Endothelial cell of umbilical vein (primary cell): Measurements from ENCODE around the gene GRID2. TPM values are rescaled to one million over a fixed set of nuclear protein-coding genes. Genes with fewer than 3 reads are reported as not detected.

Experiments used
- BruUV-seq: library from RNA; stranded (reverse); fragments of 400-500 nt; replicated peaks from 2 replicates; lab custom pipeline; 2021; lab: Mats Ljungman, UMichigan
- CTCF ChIA-PET: fragments of 300-600, 350-600 bp; sonication (Branson Sonifier 250); formaldehyde crosslinking; loops from one replicate; lab custom pipeline; 2021; ENCODE audit warnings: antibody characterized with exemption, inconsistent platforms; lab: Charles Lee
- POLR2A ChIA-PET: fragments of 300-600, 350-600 bp; sonication (Branson Sonifier 250); formaldehyde crosslinking; loops from one replicate; lab custom pipeline; 2021; ENCODE audit warnings: antibody characterized with exemption, inconsistent platforms; lab: Charles Lee
- DNase-seq: peaks from one replicate; pipeline ENCODE4 v3.0.0-alpha.2; 2011; ENCODE audit warnings: low read depth, low spot score
- FAIRE-seq: peaks from 2 replicates; lab custom pipeline; 2011; peaks lifted over from hg19 to GRCh38; lab: Jason Lieb, UNC
- H2AFZ ChIP-seq: 2 replicates; pipeline ENCODE4 v1.6.0; 2012; ENCODE audit warnings: low read depth, low read length, control low read depth, inconsistent platforms
- H3K27ac ChIP-seq: 2 replicates; pipeline ENCODE4 v1.5.1; 2011; ENCODE audit warnings: low read depth, mild to moderate bottlenecking, control low read depth, low read length, moderate library complexity; ENCODE audit not compliant: insufficient read depth
- H3K27me3 ChIP-seq, 2 experiments: 2 replicates each; pipeline versions ENCODE4 v1.6.0 to v1.6.1; 2011; ENCODE audit warnings: low read length in 2 of 2, mixed read lengths in 1 of 2; ENCODE audit not compliant: control insufficient read depth in 2 of 2, insufficient read depth in 2 of 2
- H3K36me3 ChIP-seq, 2 experiments: 2 replicates in 1 of 2; 3 replicates in 1 of 2; pipeline ENCODE4 v1.5.1; 2011; ENCODE audit warnings: low read length in 2 of 2, mild to moderate bottlenecking in 1 of 2, moderate library complexity in 1 of 2; ENCODE audit not compliant: control insufficient read depth in 2 of 2, insufficient read depth in 2 of 2; ENCODE audit errors: extremely low read depth in 1 of 2
- H3K4me1 ChIP-seq: 3 replicates; pipeline ENCODE4 v1.5.1; 2011; ENCODE audit warnings: mild to moderate bottlenecking, low read length; ENCODE audit not compliant: control insufficient read depth, insufficient read depth; ENCODE audit errors: extremely low read depth
- H3K4me2 ChIP-seq: 2 replicates; pipeline ENCODE4 v1.6.1; 2011; ENCODE audit warnings: low read length, control low read depth, mixed read lengths; ENCODE audit not compliant: insufficient read depth
- H3K4me3 ChIP-seq, 3 experiments: fragments of 200-600 bp in 1 of 3; sonication (generic), shearing (Covaris generic) in 1 of 3; replicated peaks in 1 of 3; 2 replicates each; pipeline ENCODE4 v1.5.1; 2011 to 2016; ENCODE audit warnings: control low read depth in 3 of 3, low read length in 3 of 3, mild to moderate bottlenecking in 2 of 3, inconsistent platforms in 1 of 3, low read depth in 1 of 3, moderate library complexity in 1 of 3; ENCODE audit not compliant: insufficient read depth in 1 of 3
- H3K79me2 ChIP-seq: 2 replicates; pipeline ENCODE4 v1.6.0; 2012; ENCODE audit warnings: low read length, inconsistent platforms; ENCODE audit not compliant: control insufficient read depth, insufficient read depth
- H3K9ac ChIP-seq: replicated peaks from 2 replicates; pipeline ENCODE3; 2011; ENCODE audit warnings: low read length, control low read depth; ENCODE audit not compliant: insufficient read depth; ENCODE audit errors: extremely low read depth
- H3K9me1 ChIP-seq: replicated peaks from 3 replicates; pipeline ENCODE4 v1.6.0; 2011; ENCODE audit warnings: mild to moderate bottlenecking, low read length; ENCODE audit not compliant: control insufficient read depth, insufficient read depth; ENCODE audit errors: extremely low read depth
- H3K9me3 ChIP-seq: replicated peaks from 2 replicates; pipeline ENCODE4 v1.5.1; 2012; ENCODE audit warnings: low read length, inconsistent platforms; ENCODE audit not compliant: control insufficient read depth, insufficient read depth
- H4K20me1 ChIP-seq: replicated peaks from 2 replicates; pipeline ENCODE3; 2011; ENCODE audit warnings: mild to moderate bottlenecking, low read length; ENCODE audit not compliant: control insufficient read depth, insufficient read depth; ENCODE audit errors: extremely low read depth
- CTCF ChIP-seq, 2 donors: IDR thresholded peaks; 1 replicate in 1 of 2; 2 replicates in 1 of 2; pipeline ENCODE4 v1.5.1; 2011; ENCODE audit warnings: low read length in 2 of 2, mild to moderate bottlenecking in 2 of 2, moderate library complexity in 2 of 2, control low read depth in 1 of 2, inconsistent platforms in 1 of 2, low read depth in 1 of 2; ENCODE audit not compliant: insufficient read depth in 1 of 2; ENCODE audit errors: extremely low read depth in 1 of 2
- EZH2 ChIP-seq: IDR thresholded peaks from 2 replicates; pipeline ENCODE4 v1.6.1; 2012; ENCODE audit warnings: borderline replicate concordance, low read depth, mild to moderate bottlenecking, moderate library complexity, low read length, inconsistent platforms; ENCODE audit not compliant: severe bottlenecking
- MYC ChIP-seq: IDR thresholded peaks from one replicate; pipeline ENCODE4 v1.6.1; 2011; ENCODE audit warnings: mild to moderate bottlenecking, low read depth, low read length
- POLR2A ChIP-seq: IDR thresholded peaks from 2 replicates; pipeline ENCODE4 v1.6.1; 2012; ENCODE audit warnings: low read depth, mild to moderate bottlenecking, control low read depth, low read length
- POLR2AphosphoS5 ChIP-seq: IDR thresholded peaks from 2 replicates; pipeline ENCODE4 v1.6.1; 2012; ENCODE audit warnings: low read depth, mild to moderate bottlenecking, control low read depth, low read length, moderate library complexity; ENCODE audit not compliant: insufficient read depth
- dilution Hi-C: fragments of 300-500 bp; cut with MboI; formaldehyde crosslinking; loops from one replicate; pipeline ENCODE4 v1.15.0; 2019; ENCODE audit warnings: low sequenced_read_pairs; ENCODE audit not compliant: extremely low pct_ligation_motif_present
- intact Hi-C: fragments of 100-400 bp; cut with micrococcal nuclease; formaldehyde crosslinking; loops from one replicate; pipeline ENCODE4 v1.10.0; 2022
- polyA plus RNA-seq, 4 experiments: library from polyadenylated mRNA; depleted of rRNA in 3 of 4; stranded (reverse) in 3 of 4; unstranded in 1 of 4; fragments of >200 nt; gene quantifications; 2 replicates each; pipeline versions ENCODE4 v1.2.1 to v1.2.3, GENCODE V29; 2011 to 2012; ENCODE audit warnings: missing spikeins in 1 of 4
- total RNA-seq: library from RNA; stranded (reverse); gene quantifications from 2 replicates; pipeline ENCODE4 v1.2.3, GENCODE V29; 2021
- TF ChIP-seq, protein P1 (sequence below): IDR thresholded peaks from 2 replicates; pipeline ENCODE4 v1.6.1; 2011; ENCODE audit not compliant: insufficient read depth, insufficient read length

Gene GRID2
- total and polyA plus RNA-seq, 2 donors (not counting 3 experiments of a cell fraction or from before 2014, with no cell fraction given): not detected

DNA sequence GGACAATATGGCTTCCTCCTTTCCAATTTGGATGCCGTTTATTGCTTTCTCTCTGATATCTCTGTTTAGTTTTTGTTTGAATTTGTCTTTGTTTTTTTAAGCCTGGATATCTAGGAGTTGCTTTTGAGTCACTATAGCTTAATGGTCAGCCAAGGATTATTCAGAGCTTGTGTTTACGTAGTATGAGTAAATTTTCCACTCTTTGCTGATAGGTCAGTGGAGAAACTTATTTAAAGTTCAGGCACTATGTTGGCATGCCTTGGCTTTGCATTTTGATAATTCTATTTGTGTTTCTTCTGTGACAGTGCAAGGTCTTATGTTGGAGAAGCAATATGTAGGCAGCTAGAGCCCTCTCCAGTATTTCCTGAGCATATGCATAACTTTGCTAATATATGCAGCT, 315.2 kb downstream of the GRID2 start:
- H4K20me1 ChIP-seq: no peaks in the 10 kb centered on the region
- no peak overlapping the region for H3K4me3 ChIP-seq
- CTCF ChIA-PET: interaction anchor here (0.9 kb wide), 1 partner anchor 9 kb away, joined by 3 read pairs; no protein-coding TSS in a partner anchor
- H3K36me3 ChIP-seq: no peaks in the 10 kb centered on the region
- POLR2A ChIA-PET: no interaction called here
- DNase-seq (peak; percentile 28), FAIRE-seq (no peak)
- TF ChIP-seq, protein P1, sequence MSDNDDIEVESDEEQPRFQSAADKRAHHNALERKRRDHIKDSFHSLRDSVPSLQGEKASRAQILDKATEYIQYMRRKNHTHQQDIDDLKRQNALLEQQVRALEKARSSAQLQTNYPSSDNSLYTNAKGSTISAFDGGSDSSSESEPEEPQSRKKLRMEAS: no peak
- TF ChIP-seq POLR2A (no peak), POLR2AphosphoS5 (no peak)
- H2AFZ ChIP-seq: peak overlapping the region; percentile 57
- intact Hi-C loops: no loop called here
- no peak overlapping the region for H3K4me2 ChIP-seq
- H3K79me2 ChIP-seq: no peaks in the 10 kb centered on the region
- dilution Hi-C loops: no loop called here
- H3K4me1 ChIP-seq: peaks cover 4% of the 10 kb centered on the region
- H3K9me1 ChIP-seq: no peaks in the 10 kb centered on the region
- BruUV-seq: no TSS peak
- no peak overlapping the region for H3K27ac ChIP-seq
- no peaks in the 10 kb centered on the region for H3K9me3 ChIP-seq
- no peaks in the 10 kb centered on the region for H3K27me3 ChIP-seq
- H3K9ac ChIP-seq: no peak overlapping the region

DNA sequence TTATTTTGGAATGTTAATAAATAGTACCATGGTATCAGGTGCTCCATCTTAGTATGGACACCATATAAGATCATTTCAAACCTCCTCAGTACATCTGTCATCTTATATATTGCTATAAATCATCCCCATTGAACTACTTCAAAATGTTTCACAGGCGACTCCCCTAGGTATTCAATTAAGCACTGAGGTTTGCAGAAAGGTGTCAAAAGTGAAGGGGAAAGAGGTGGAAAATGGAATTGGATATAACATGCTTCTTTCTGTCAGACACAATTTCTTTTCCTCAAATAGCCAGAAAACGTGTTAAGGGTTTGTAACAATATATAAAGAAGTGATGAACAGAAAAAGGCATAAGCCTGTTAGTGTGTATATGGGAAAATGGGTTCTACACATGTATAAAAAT, 325.5 kb downstream of the GRID2 start:
- no TSS peak for BruUV-seq
- H3K9me1 ChIP-seq: no peaks in the 10 kb centered on the region
- dilution Hi-C loops: no loop called here

More for the DNA sequence above, 325.5 kb downstream of the GRID2 start:
- H3K36me3 ChIP-seq: no peaks in the 10 kb centered on the region
- FAIRE-seq (no peak), DNase-seq (no peak)
- H3K27ac ChIP-seq: no peak overlapping the region
- no peaks in the 10 kb centered on the region for H3K79me2 ChIP-seq
- CTCF ChIA-PET: no interaction called here
- intact Hi-C loops: no loop called here
- TF ChIP-seq EZH2 (no peak), POLR2A (no peak), CTCF (IDR thresholded peaks at IDR 0.05; ENCODE audit: extremely low read depth in 1 of 2, insufficient read depth in 1 of 2, low read depth in 1 of 2, low read length in 2 of 2) (no peak), MYC (no peak)
- H3K4me2 ChIP-seq: no peak overlapping the region
- H2AFZ ChIP-seq: no peak overlapping the region
- no peak overlapping the region for H3K9ac ChIP-seq
- no peaks in the 10 kb centered on the region for H3K4me1 ChIP-seq
- no peaks in the 10 kb centered on the region for H4K20me1 ChIP-seq
- H3K27me3 ChIP-seq: no peaks in the 10 kb centered on the region
- POLR2A ChIA-PET: no interaction called here
- H3K4me3 ChIP-seq: no peak overlapping the region
- no peaks in the 10 kb centered on the region for H3K9me3 ChIP-seq
